ENCODE measurements around the gene CLSTN3. TPM values are rescaled to one million over a fixed set of nuclear protein-coding genes. Genes with fewer than 3 reads are reported as not detected.
A peak's percentile ranks its signal among the peaks of the same experiment; 100 is the strongest.

CLSTN3 gene
- total and polyA plus RNA-seq, 2 experiments from 2014 or later, result 5.0 to 46.9 TPM

- peaks cover 35% of the 10 kb centered on the region for H3K36me3 Mint-ChIP-seq (ENCODE audit: low read depth)
- no peak for TF ChIP-seq ZNF331 (CRISPR knock-in tag; IDR thresholded peaks at IDR 0.05; ENCODE audit: low read depth)
- TF ChIP-seq POLR2AphosphoS5 (IDR thresholded peaks at IDR 0.05; ENCODE audit: low read depth), result no peak
- no peak for TF ChIP-seq ETS1 (IDR thresholded peaks at IDR 0.05)
- TF ChIP-seq JUNB (IDR thresholded peaks at IDR 0.05; ENCODE audit: unreplicated experiment), result no peak
- no peak for TF ChIP-seq EZH2 (IDR thresholded peaks at IDR 0.05; ENCODE audit: low read depth, unreplicated experiment)
- no peak for TF ChIP-seq ZNF114 (CRISPR knock-in tag; IDR thresholded peaks at IDR 0.05)
- TF ChIP-seq REST (IDR thresholded peaks at IDR 0.05; ENCODE audit: unreplicated experiment), result no peak
- no peak for TF ChIP-seq STAT1 (IDR thresholded peaks at IDR 0.05; ENCODE audit: unreplicated experiment)
- TF ChIP-seq CTCF (conservative IDR thresholded peaks at IDR 0.05; ENCODE audit: low read depth in 2 of 2), result no peak
- no peak for TF ChIP-seq NANOG (IDR thresholded peaks at IDR 0.05; ENCODE audit: borderline replicate concordance)
- no peak for TF ChIP-seq ZNF462 (CRISPR knock-in tag; IDR thresholded peaks at IDR 0.05)
- no peak for TF ChIP-seq EZH2phosphoT487 (IDR thresholded peaks at IDR 0.05; ENCODE audit: unreplicated experiment)
- H4K20me1 ChIP-seq (replicated peaks; ENCODE audit: insufficient read depth), result no peaks in the 10 kb centered on the region
- no peaks in the 10 kb centered on the region for H3K9me2 ChIP-seq (ENCODE audit: insufficient read depth)
- no peak overlapping the region for H3K4me3 Mint-ChIP-seq
- no peak overlapping the region for H3K4me2 ChIP-seq
- no peaks in the 10 kb centered on the region for H3K27me3 ChIP-seq (ENCODE audit: insufficient read depth)
- H3K4me1 Mint-ChIP-seq, result no peaks in the 10 kb centered on the region
- DNase-seq (ENCODE audit: low spot score), result peak; percentile 28
- H2AFZ ChIP-seq, result no peak overlapping the region
- no peaks in the 10 kb centered on the region for H3F3A ChIP-seq (replicated peaks; ENCODE audit: low read depth)
- no peaks in the 10 kb centered on the region for H3K79me2 ChIP-seq (replicated peaks; ENCODE audit: insufficient read depth)
- H3K27ac Mint-ChIP-seq, result no peak overlapping the region
- no peaks in the 10 kb centered on the region for H3K27me3 Mint-ChIP-seq (ENCODE audit: insufficient read depth, low read depth, poor library complexity)
- H3K27ac ChIP-seq (ENCODE audit: low read depth), result no peak overlapping the region
- ATAC-seq, result no peak
- H3K4me3 ChIP-seq, result no peak overlapping the region
- no peaks in the 10 kb centered on the region; the same call in none of the 2 replicates for H3K36me3 ChIP-seq (ENCODE audit: insufficient read depth)
- H3K9me3 Mint-ChIP-seq, result peaks cover 86% of the 10 kb centered on the region
- H3K4me1 ChIP-seq (ENCODE audit: insufficient read depth), result no peaks in the 10 kb centered on the region
These were observed 41.7 kb downstream of the CLSTN3 start for GRCh38 chr12:7171854-7172253.
